Measurements from ENCODE around the gene LBX2. TPM values are rescaled to one million over a fixed set of nuclear protein-coding genes. Genes with fewer than 3 reads are reported as not detected.

The LBX2 gene
- total RNA-seq, 1 experiment from 2014 or later: 11.4 TPM

GRCh38 chr2:74491648-74492544, 7.5 kb downstream of the LBX2 start:
- POLR2A ChIA-PET: no interaction called here
- no peak overlapping the region for H3K4me3 ChIP-seq (ENCODE audit: low read depth, low read length)
- intact Hi-C loops (cut with micrococcal nuclease; ENCODE audit: unreplicated experiment): no loop called here
- CTCF ChIA-PET: no interaction called here
- peaks cover 31% of the 10 kb centered on the region for H3K36me3 Mint-ChIP-seq (ENCODE audit: insufficient read depth, unreplicated experiment)
- H3K9me3 ChIP-seq: no peaks in the 10 kb centered on the region
- H3K4me3 Mint-ChIP-seq (ENCODE audit: unreplicated experiment): no peak overlapping the region
- no peak overlapping the region for H3K27ac Mint-ChIP-seq (ENCODE audit: unreplicated experiment)
- BruUV-seq (replicated peaks): no TSS peak
- DNase-seq: no peak
- H3K27me3 ChIP-seq (replicated peaks; ENCODE audit: control insufficient read depth, insufficient read depth, low read length): no peaks in the 10 kb centered on the region
- H3K27me3 Mint-ChIP-seq (ENCODE audit: insufficient read depth, unreplicated experiment): no peaks in the 10 kb centered on the region
- peaks cover 13% of the 10 kb centered on the region for H3K4me1 Mint-ChIP-seq (ENCODE audit: low read depth, unreplicated experiment)
- no peak for TF ChIP-seq CTCF (IDR thresholded peaks at IDR 0.05; ENCODE audit: insufficient read depth in 1 of 2, low read depth in 1 of 2, low read length in 1 of 2, severe bottlenecking in 1 of 2, unreplicated experiment in 1 of 2)
- peaks cover 37% of the 10 kb centered on the region for H3K4me1 ChIP-seq
- no peaks in the 10 kb centered on the region for H3K9me3 Mint-ChIP-seq (ENCODE audit: unreplicated experiment)
- H3K36me3 ChIP-seq (ENCODE audit: control insufficient read depth, insufficient read depth, low read length): peaks cover 3% of the 10 kb centered on the region; the same call in 1 of the 2 replicates

GRCh38 chr2:74489906-74490305, 9.5 kb downstream of the LBX2 start:
- peaks cover 37% of the 10 kb centered on the region for H3K4me1 ChIP-seq
- H3K4me1 Mint-ChIP-seq (ENCODE audit: low read depth, unreplicated experiment): peaks cover 22% of the 10 kb centered on the region
- no peak overlapping the region for H3K4me3 Mint-ChIP-seq (ENCODE audit: unreplicated experiment)
- POLR2A ChIA-PET: interaction anchor here (0.7 to 2.0 kb wide), 4 partner anchors 12 to 89 kb away, joined by 3 to 17 read pairs (median 6); partner anchors contain the start of genes LBX2 and MRPL53
- peaks cover 41% of the 10 kb centered on the region for H3K36me3 Mint-ChIP-seq (ENCODE audit: insufficient read depth, unreplicated experiment)
- TF ChIP-seq CTCF (IDR thresholded peaks at IDR 0.05; ENCODE audit: insufficient read depth in 1 of 2, low read depth in 1 of 2, low read length in 1 of 2, severe bottlenecking in 1 of 2, unreplicated experiment in 1 of 2): no peak
- no peaks in the 10 kb centered on the region for H3K27me3 Mint-ChIP-seq (ENCODE audit: insufficient read depth, unreplicated experiment)
- H3K9me3 ChIP-seq: no peaks in the 10 kb centered on the region
- intact Hi-C loops (cut with micrococcal nuclease; ENCODE audit: unreplicated experiment): loop anchor here (1.0 kb wide), 2 partner anchors 8 to 12 kb away; no protein-coding TSS in a partner anchor
- H3K27ac Mint-ChIP-seq (ENCODE audit: unreplicated experiment): peak overlapping the region; percentile 39
- BruUV-seq (replicated peaks): no TSS peak
- H3K9me3 Mint-ChIP-seq (ENCODE audit: unreplicated experiment): no peaks in the 10 kb centered on the region
- H3K36me3 ChIP-seq (ENCODE audit: control insufficient read depth, insufficient read depth, low read length): peaks cover 2% of the 10 kb centered on the region; the same call in 1 of the 2 replicates
- no peak overlapping the region for H3K4me3 ChIP-seq (ENCODE audit: low read depth, low read length)
- CTCF ChIA-PET: interaction anchor here (1.1 to 2.0 kb wide), 4 partner anchors 9 to 49 kb away, joined by 3 to 9 read pairs (median 5); partner anchors contain the start of genes LBX2 and PCGF1
- DNase-seq: no peak
- H3K27me3 ChIP-seq (replicated peaks; ENCODE audit: control insufficient read depth, insufficient read depth, low read length): no peaks in the 10 kb centered on the region

- peak in 1 of 2 experiments; percentile 14 for TF ChIP-seq CTCF (IDR thresholded peaks at IDR 0.05; ENCODE audit: insufficient read depth in 1 of 2, low read depth in 1 of 2, low read length in 1 of 2, severe bottlenecking in 1 of 2, unreplicated experiment in 1 of 2)
- H3K36me3 Mint-ChIP-seq (ENCODE audit: insufficient read depth, unreplicated experiment): peaks cover 44% of the 10 kb centered on the region
- H3K27me3 ChIP-seq (replicated peaks; ENCODE audit: control insufficient read depth, insufficient read depth, low read length): no peaks in the 10 kb centered on the region
- ChIA-PET CTCF (interaction anchor here (0.5 to 2.0 kb wide), 5 partner anchors 10 to 48 kb away, joined by 3 to 9 read pairs (median 4); partner anchors contain the start of genes LBX2 and PCGF1), POLR2A (interaction anchor here (0.7 to 2.0 kb wide), 6 partner anchors 13 to 48 kb away, joined by 4 to 17 read pairs (median 5); partner anchors contain the start of genes INO80B, LBX2 and MRPL53)
- peaks cover 28% of the 10 kb centered on the region for H3K4me1 Mint-ChIP-seq (ENCODE audit: low read depth, unreplicated experiment)
- H3K36me3 ChIP-seq (ENCODE audit: control insufficient read depth, insufficient read depth, low read length): peaks cover 2% of the 10 kb centered on the region; the same call in 1 of the 2 replicates
- H3K4me3 Mint-ChIP-seq (ENCODE audit: unreplicated experiment): peak overlapping the region; percentile 51
- DNase-seq: peak; percentile 83 to 86
- no peaks in the 10 kb centered on the region for H3K9me3 Mint-ChIP-seq (ENCODE audit: unreplicated experiment)
- intact Hi-C loops (cut with micrococcal nuclease; ENCODE audit: unreplicated experiment): loop anchor here (1.0 kb wide), 2 partner anchors 9 to 13 kb away; no protein-coding TSS in a partner anchor
- H3K27me3 Mint-ChIP-seq (ENCODE audit: insufficient read depth, unreplicated experiment): no peaks in the 10 kb centered on the region
- no peaks in the 10 kb centered on the region for H3K9me3 ChIP-seq
- H3K27ac Mint-ChIP-seq (ENCODE audit: unreplicated experiment): peak overlapping the region; percentile 39
- peaks cover 37% of the 10 kb centered on the region for H3K4me1 ChIP-seq
- no peak overlapping the region for H3K4me3 ChIP-seq (ENCODE audit: low read depth, low read length)
- BruUV-seq (replicated peaks): no TSS peak
Measured at GRCh38 chr2:74488643-74489481, 10.5 kb downstream of the LBX2 start.
